ENCODE results near the gene LAMA2. TPM values are rescaled to one million over a fixed set of nuclear protein-coding genes. Genes with fewer than 3 reads are reported as not detected.

Gene LAMA2
- total RNA-seq, 1 experiment from 2014 or later = 2.2 TPM

GRCh38 chr6:129494099-129494498 lies 611.2 kb downstream of the LAMA2 start:
- DNase-seq (ENCODE audit: unreplicated experiment) = no peak
- H3K36me3 Mint-ChIP-seq (ENCODE audit: insufficient read depth, unreplicated experiment) = no peaks in the 10 kb centered on the region
- no peak for TF ChIP-seq CTCF (IDR thresholded peaks at IDR 0.05; ENCODE audit: unreplicated experiment)
- H3K4me1 Mint-ChIP-seq (ENCODE audit: insufficient read depth, unreplicated experiment) = peaks cover 44% of the 10 kb centered on the region
- H3K27ac Mint-ChIP-seq (ENCODE audit: low read depth, unreplicated experiment) = no peak overlapping the region
- no peaks in the 10 kb centered on the region for H3K9me3 Mint-ChIP-seq (ENCODE audit: unreplicated experiment)
- POLR2A ChIA-PET = interaction anchor here (0.6 to 5.2 kb wide), 4 partner anchors 8 to 331 kb away, joined by 3 to 73 read pairs (median 4); no protein-coding TSS in a partner anchor
- no TSS peak for BruUV-seq (replicated peaks)
- no peak overlapping the region for H3K4me3 Mint-ChIP-seq (ENCODE audit: unreplicated experiment)
- CTCF ChIA-PET = interaction anchor here (0.6 to 2.1 kb wide), 5 partner anchors 25 to 528 kb away, joined by 3 to 5 read pairs (median 4); no protein-coding TSS in a partner anchor
- intact Hi-C loops (cut with micrococcal nuclease) = loop anchor here (10.0 kb wide), 1 partner anchor 181 kb away; no protein-coding TSS in a partner anchor
- H3K27me3 Mint-ChIP-seq (ENCODE audit: insufficient read depth, unreplicated experiment) = no peaks in the 10 kb centered on the region

GRCh38 chr6:129494586-129494985 lies 611.6 kb downstream of the LAMA2 start:
- ChIA-PET POLR2A (interaction anchor here (0.6 to 5.2 kb wide), 2 partner anchors 7 to 191 kb away, joined by 3 to 73 read pairs; no protein-coding TSS in a partner anchor), CTCF (interaction anchor here (0.5 to 2.1 kb wide), 4 partner anchors 78 to 1319 kb away, joined by 3 to 5 read pairs (median 4); no protein-coding TSS in a partner anchor)
- H3K27me3 Mint-ChIP-seq (ENCODE audit: insufficient read depth, unreplicated experiment) = no peaks in the 10 kb centered on the region
- no peak for TF ChIP-seq CTCF (IDR thresholded peaks at IDR 0.05; ENCODE audit: unreplicated experiment)
- H3K4me1 Mint-ChIP-seq (ENCODE audit: insufficient read depth, unreplicated experiment) = peaks cover 44% of the 10 kb centered on the region
- BruUV-seq (replicated peaks) = no TSS peak
- no peaks in the 10 kb centered on the region for H3K36me3 Mint-ChIP-seq (ENCODE audit: insufficient read depth, unreplicated experiment)
- DNase-seq (ENCODE audit: unreplicated experiment) = no peak
- peak overlapping the region; percentile 9 for H3K27ac Mint-ChIP-seq (ENCODE audit: low read depth, unreplicated experiment)
- H3K4me3 Mint-ChIP-seq (ENCODE audit: unreplicated experiment) = no peak overlapping the region
- H3K9me3 Mint-ChIP-seq (ENCODE audit: unreplicated experiment) = no peaks in the 10 kb centered on the region
- intact Hi-C loops (cut with micrococcal nuclease) = loop anchor here (10.0 kb wide), 1 partner anchor 180 kb away; no protein-coding TSS in a partner anchor

GRCh38 chr6:129495652-129496051 lies 612.7 kb downstream of the LAMA2 start:
- intact Hi-C loops (cut with micrococcal nuclease) = loop anchor here (5.0 to 10.0 kb wide), 3 partner anchors 179 to 688 kb away; no protein-coding TSS in a partner anchor
- H3K27ac Mint-ChIP-seq (ENCODE audit: low read depth, unreplicated experiment) = no peak overlapping the region
- ChIA-PET POLR2A (no interaction called here), CTCF (interaction anchor here (2.1 kb wide), 1 partner anchor 526 kb away, joined by 4 read pairs; no protein-coding TSS in a partner anchor)
- H3K27me3 Mint-ChIP-seq (ENCODE audit: insufficient read depth, unreplicated experiment) = no peaks in the 10 kb centered on the region
- no peak overlapping the region for H3K4me3 Mint-ChIP-seq (ENCODE audit: unreplicated experiment)
- BruUV-seq (replicated peaks) = no TSS peak
- no peaks in the 10 kb centered on the region for H3K9me3 Mint-ChIP-seq (ENCODE audit: unreplicated experiment)
- peaks cover 37% of the 10 kb centered on the region for H3K4me1 Mint-ChIP-seq (ENCODE audit: insufficient read depth, unreplicated experiment)
- TF ChIP-seq CTCF (IDR thresholded peaks at IDR 0.05; ENCODE audit: unreplicated experiment) = no peak
- DNase-seq (ENCODE audit: unreplicated experiment) = no peak
- no peaks in the 10 kb centered on the region for H3K36me3 Mint-ChIP-seq (ENCODE audit: insufficient read depth, unreplicated experiment)

- H3K9me3 Mint-ChIP-seq (ENCODE audit: unreplicated experiment) = no peaks in the 10 kb centered on the region
- H3K27me3 Mint-ChIP-seq (ENCODE audit: insufficient read depth, unreplicated experiment) = no peaks in the 10 kb centered on the region
- TF ChIP-seq CTCF (IDR thresholded peaks at IDR 0.05; ENCODE audit: unreplicated experiment) = no peak
- H3K27ac Mint-ChIP-seq (ENCODE audit: low read depth, unreplicated experiment) = peak overlapping the region; percentile 88
- no peak for DNase-seq (ENCODE audit: unreplicated experiment)
- intact Hi-C loops (cut with micrococcal nuclease) = loop anchor here (2.0 to 10.0 kb wide), 5 partner anchors 177 to 690 kb away; no protein-coding TSS in a partner anchor
- H3K4me1 Mint-ChIP-seq (ENCODE audit: insufficient read depth, unreplicated experiment) = peaks cover 41% of the 10 kb centered on the region
- no TSS peak for BruUV-seq (replicated peaks)
- POLR2A ChIA-PET = interaction anchor here (0.6 to 1.9 kb wide), 9 partner anchors 9 to 1644 kb away, joined by 3 to 11 read pairs (median 4); partner anchors contain the start of gene ARHGAP18
- no peaks in the 10 kb centered on the region for H3K36me3 Mint-ChIP-seq (ENCODE audit: insufficient read depth, unreplicated experiment)
- CTCF ChIA-PET = interaction anchor here (0.6 to 1.8 kb wide), 23 partner anchors 12 to 750 kb away, joined by 3 to 10 read pairs (median 4); no protein-coding TSS in a partner anchor
- no peak overlapping the region for H3K4me3 Mint-ChIP-seq (ENCODE audit: unreplicated experiment)
These were observed 614.8 kb downstream of the LAMA2 start for GRCh38 chr6:129497481-129498441.
